K562 (cell line): Measurements from ENCODE around the gene APOC1. TPM values are rescaled to one million over a fixed set of nuclear protein-coding genes. Genes with fewer than 3 reads are reported as not detected.

Source experiments
- ATAC-seq: fragments of 200-7000 bp; cut with Tn5 transposase; 3 replicates; pipeline ENCODE4 v1.9.1; 2020; ENCODE audit warnings: moderate library complexity
- BruUV-seq: library from RNA; stranded (reverse); fragments of 400-500 nt; replicated peaks from 2 replicates; lab custom pipeline; 2021; lab: Mats Ljungman, UMichigan
- CTCF ChIA-PET: fragments of 300-600 bp; formaldehyde crosslinking; extraction: SDS; loops from one replicate; lab custom pipeline; 2021; ENCODE audit warnings: low intra/inter-chr PET ratio; lab: Yijun Ruan, JAX
- POLR2A ChIA-PET: fragments of 300-600, 350-650 bp; sonication (Branson Sonifier 250); formaldehyde crosslinking; extraction: SDS; loops from one replicate; lab custom pipeline; 2021; ENCODE audit warnings: antibody characterized with exemption, inconsistent platforms; lab: Yijun Ruan, JAX
- DNase-seq, 4 experiments: peaks; one replicate each; pipeline versions ENCODE4 v3.0.0 to v3.0.0-alpha.2; 2011 to 2018; ENCODE audit warnings: low spot score in 3 of 4, mixed read lengths in 3 of 4; ENCODE audit errors: extremely low read depth in 1 of 4
- FAIRE-seq: peaks from 2 replicates; lab custom pipeline; 2011; peaks lifted over from hg19 to GRCh38; lab: Jason Lieb, UNC
- H2AFZ ChIP-seq: 2 replicates; pipeline ENCODE4 v1.6.0; 2011; ENCODE audit warnings: low read depth, low read length, control low read depth, inconsistent platforms
- H3K27ac ChIP-seq: fragments of 200-600 bp; 3 replicates; pipeline ENCODE4 v1.8.0; 2011; ENCODE audit warnings: low read depth, mild to moderate bottlenecking, control low read depth, inconsistent platforms, low read length, moderate library complexity, mixed read lengths; ENCODE audit errors: extremely low read depth
- H3K27me3 ChIP-seq, 2 experiments: fragments of 300-600 bp in 1 of 2; 2 replicates in 1 of 2; 3 replicates in 1 of 2; pipeline versions ENCODE4 v1.6.0 to v1.8.0; 2011; ENCODE audit warnings: inconsistent platforms in 2 of 2, low read length in 2 of 2, mild to moderate bottlenecking in 1 of 2, mixed read lengths in 1 of 2, moderate library complexity in 1 of 2; ENCODE audit not compliant: control insufficient read depth in 2 of 2, insufficient read depth in 2 of 2
- H3K36me3 ChIP-seq: fragments of 300-600 bp; 3 replicates; pipeline ENCODE4 v1.8.0; 2011; ENCODE audit warnings: mild to moderate bottlenecking, low read length, inconsistent platforms; ENCODE audit not compliant: control insufficient read depth, insufficient read depth
- H3K4me1 ChIP-seq, 2 experiments: fragments of 200-600 bp in 1 of 2; replicated peaks in 1 of 2; 2 replicates in 1 of 2; 3 replicates in 1 of 2; pipeline versions ENCODE4 v1.5.1 to v1.8.0; 2011; ENCODE audit warnings: inconsistent platforms in 2 of 2, low read length in 2 of 2, mild to moderate bottlenecking in 1 of 2, mixed read lengths in 1 of 2, moderate library complexity in 1 of 2; ENCODE audit not compliant: control insufficient read depth in 2 of 2, insufficient read depth in 2 of 2
- H3K4me2 ChIP-seq: 2 replicates; pipeline ENCODE4 v1.6.1; 2011; ENCODE audit warnings: low read length, control low read depth, inconsistent platforms, mixed read lengths; ENCODE audit not compliant: insufficient read depth
- H3K4me3 ChIP-seq: fragments of 200-600 bp; sonication (generic), shearing (Covaris generic); 2 replicates; pipeline ENCODE4 v1.5.1; 2016; ENCODE audit warnings: control low read depth, inconsistent platforms
- H3K79me2 ChIP-seq: fragments of 200-600 bp; 3 replicates; pipeline ENCODE4 v1.8.0; 2011; ENCODE audit warnings: low read length, inconsistent platforms; ENCODE audit not compliant: control insufficient read depth, insufficient read depth
- H3K9ac ChIP-seq, 2 experiments: 2 replicates each; pipeline versions ENCODE4 v1.6.0 to v1.6.1; 2011; ENCODE audit warnings: low read depth in 2 of 2, low read length in 2 of 2, control low read depth in 1 of 2, inconsistent platforms in 1 of 2, mild to moderate bottlenecking in 1 of 2, mixed read lengths in 1 of 2; ENCODE audit not compliant: insufficient read depth in 1 of 2
- H3K9me1 ChIP-seq: one replicate; pipeline ENCODE4 v1.6.0; 2011; ENCODE audit warnings: inconsistent platforms, mild to moderate bottlenecking, low read length, moderate library complexity; ENCODE audit not compliant: control insufficient read depth, insufficient read depth
- H3K9me3 ChIP-seq: replicated peaks from 2 replicates; pipeline ENCODE4 v1.5.1; 2011; ENCODE audit warnings: low read depth, low read length, inconsistent platforms; ENCODE audit not compliant: control insufficient read depth, insufficient read depth
- H4K20me1 ChIP-seq: replicated peaks from 2 replicates; pipeline ENCODE4 v1.6.1; 2011; ENCODE audit warnings: low read length, inconsistent platforms, mixed read lengths; ENCODE audit not compliant: control insufficient read depth, insufficient read depth
- CBX1 ChIP-seq: sonication (generic); IDR thresholded peaks from 2 replicates; pipeline ENCODE4 v1.6.1; 2016; ENCODE audit warnings: antibody characterized with exemption, low read depth, mild to moderate bottlenecking
- EP300 ChIP-seq: IDR thresholded peaks from 2 replicates; pipeline ENCODE4 v1.6.1; 2012; ENCODE audit warnings: low read length, improper control_type of control experiment
- ETV6 ChIP-seq, 3 experiments: fragments of 150-350 bp in 1 of 3; sonication (generic) in 1 of 3; formaldehyde crosslinking in 1 of 3; IDR thresholded peaks; 2 replicates each; pipeline versions ENCODE4 v1.6.1 to v1.8.0; 2014 to 2022; ENCODE audit warnings: borderline replicate concordance in 2 of 3, low read depth in 2 of 3, antibody characterized with exemption in 1 of 3, low read length in 1 of 3, mild to moderate bottlenecking in 1 of 3, missing genetic modification reagents in 1 of 3
- FOSL1 ChIP-seq: fragments of 200-800 bp; sonication (Bioruptor generic); conservative IDR thresholded peaks from 2 replicates; pipeline ENCODE4 v1.6.1; 2016; ENCODE audit warnings: missing genetic modification characterization, missing compliant biosample characterization
- FOXP1 ChIP-seq: sonication (generic); formaldehyde crosslinking; IDR thresholded peaks from 2 replicates; pipeline ENCODE4 v1.8.0; 2022; ENCODE audit warnings: mild to moderate bottlenecking, missing genetic modification reagents
- MED1 ChIP-seq: sonication (generic); formaldehyde crosslinking; IDR thresholded peaks from 2 replicates; pipeline ENCODE4 v1.8.1; 2023; ENCODE audit warnings: missing genetic modification reagents, borderline replicate concordance
- NRF1 ChIP-seq, 2 experiments: fragments of 450-650 bp; IDR thresholded peaks in 1 of 2; conservative IDR thresholded peaks in 1 of 2; 2 replicates each; pipeline ENCODE4 v1.6.1; 2014; ENCODE audit warnings: mild to moderate bottlenecking in 2 of 2
- POLR2H ChIP-seq: IDR thresholded peaks from 2 replicates; pipeline ENCODE4 v1.6.1; 2016; ENCODE audit warnings: missing genetic modification characterization, low read depth, mild to moderate bottlenecking, control low read depth, missing compliant biosample characterization, moderate library complexity
- PREB ChIP-seq: sonication (generic); formaldehyde crosslinking; IDR thresholded peaks from 2 replicates; pipeline ENCODE4 v1.8.1; 2023; ENCODE audit warnings: mild to moderate bottlenecking, missing genetic modification reagents
- SNIP1 ChIP-seq: fragments of 450-650 bp; IDR thresholded peaks from 2 replicates; pipeline ENCODE4 v1.7.1; 2017; ENCODE audit warnings: low read depth, mild to moderate bottlenecking
- SRF ChIP-seq, 2 experiments: fragments of 250-450, 450-650 bp in 1 of 2; sonication (Bioruptor Pico) in 1 of 2; sonication (generic) in 1 of 2; formaldehyde crosslinking; IDR thresholded peaks; 2 replicates each; pipeline versions ENCODE4 v1.5.0 to v1.5.1; 2020 to 2022; ENCODE audit warnings: mild to moderate bottlenecking in 1 of 2, missing genetic modification reagents in 1 of 2
- TFAP4 ChIP-seq: sonication (generic); formaldehyde crosslinking; IDR thresholded peaks from 2 replicates; pipeline ENCODE4 v1.8.0; 2022; ENCODE audit warnings: missing genetic modification reagents, mild to moderate bottlenecking, moderate library complexity, borderline replicate concordance
- WHSC1 ChIP-seq: IDR thresholded peaks from one replicate; pipeline ENCODE4 v1.6.1; 2012; ENCODE audit warnings: low read length, control low read depth, inconsistent platforms
- ZKSCAN8 ChIP-seq: fragments of 200-800 bp; sonication (Bioruptor generic); IDR thresholded peaks from 2 replicates; pipeline ENCODE4 v1.6.1; 2016; ENCODE audit warnings: missing genetic modification characterization, missing compliant biosample characterization
- ZNF124 ChIP-seq: sonication (generic); formaldehyde crosslinking; IDR thresholded peaks from 2 replicates; pipeline ENCODE4 v1.8.1; 2022; ENCODE audit warnings: missing genetic modification reagents
- ZNF316 ChIP-seq: fragments of 450-650 bp; IDR thresholded peaks from 2 replicates; pipeline ENCODE4 v1.6.1; 2016
- ZNF324 ChIP-seq: fragments of 250-450 bp; sonication (Bioruptor Pico); IDR thresholded peaks from 2 replicates; pipeline ENCODE4 v1.4.0; 2020; ENCODE audit warnings: mild to moderate bottlenecking
- ZNF507 ChIP-seq: conservative IDR thresholded peaks from 2 replicates; pipeline ENCODE4 v1.6.1; 2017; ENCODE audit warnings: missing genetic modification characterization, missing compliant biosample characterization
- ZNF696 ChIP-seq: fragments of 250-450 bp; sonication (Bioruptor Pico); conservative IDR thresholded peaks from 2 replicates; pipeline ENCODE4 v1.4.0; 2020; ENCODE audit warnings: mild to moderate bottlenecking, moderate library complexity
- ZNF75A ChIP-seq: fragments of 450-650 bp; formaldehyde crosslinking; IDR thresholded peaks from 2 replicates; pipeline ENCODE4 v1.4.0; 2020; ENCODE audit warnings: mild to moderate bottlenecking
- WGBS: fragments of 100-300 bp; shearing (Covaris generic); methylation state at CpG from one replicate; pipeline ENCODE4 v1.1.6; 2016; ENCODE audit warnings: low coverage, mixed read lengths; ENCODE audit not compliant: insufficient coverage; ENCODE audit errors: missing lambda C conversion rate; 5-methylcytosine and 5-hydroxymethylcytosine counted together
- in situ Hi-C: fragments of 300-500 bp; cut with MboI; formaldehyde crosslinking; loops from 4 replicates; pipeline ENCODE4 v1.15.0; 2018; ENCODE audit warnings: inconsistent platforms, mixed read lengths
- intact Hi-C: fragments of 100-400 bp; cut with micrococcal nuclease; formaldehyde crosslinking; loops from 2 replicates; pipeline ENCODE4 v1.14.2; 2022
- polyA plus RNA-seq, 8 experiments: library from polyadenylated mRNA; depleted of rRNA in 4 of 8; stranded (reverse) in 5 of 8; unstranded in 3 of 8; fragments of >200 nt; fragmentation: Nextera tagmentation in 2 of 8; fragmentation: Illumina TruSeq in 1 of 8; extraction: Ambion mirVana in 2 of 8; extraction: Trizol in 1 of 8; gene quantifications; 2 replicates each; pipeline versions ENCODE4 v1.2.1 to v1.2.3, GENCODE V29; 2011 to 2014; ENCODE audit warnings: inconsistent platforms in 1 of 8, missing spikeins in 1 of 8
- total RNA-seq, 7 experiments: library from RNA; depleted of rRNA in 6 of 7; stranded (reverse); fragments of >200 nt in 6 of 7; fragmentation: Illumina TruSeq in 2 of 7; extraction: Trizol in 2 of 7; gene quantifications; 2 replicates each; pipeline versions ENCODE4 v1.2.1 to v1.2.3, GENCODE V29; 2011 to 2021; ENCODE audit warnings: low replicate concordance in 1 of 7

Gene APOC1
- total and polyA plus RNA-seq, 9 of the 15 experiments (the other 6 are each of a cell fraction or from before 2014, with no cell fraction given): 115 to 408 (median 220) TPM

- H2AFZ ChIP-seq: no peak overlapping the region
- H3K4me2 ChIP-seq: no peak overlapping the region
- H3K9me3 ChIP-seq: no peaks in the 10 kb centered on the region
- whole genome bisulfite sequencing: 100% methylated on average over 1 of the region's 5 CpGs
- no peak for TF ChIP-seq ZNF316
- no peak for TF ChIP-seq SNIP1
- no peak for TF ChIP-seq ETV6 (IDR thresholded peaks at IDR 0.05; ENCODE audit: borderline replicate concordance in 1 of 2, low read depth in 2 of 2, low read length in 1 of 2)
- TF ChIP-seq ETV6 (CRISPR knock-in tag; IDR thresholded peaks at IDR 0.05; ENCODE audit: borderline replicate concordance): no peak
- TF ChIP-seq CBX1: no peak
- no peak for TF ChIP-seq ZNF696 (CRISPR knock-in tag)
- TF ChIP-seq PREB (CRISPR knock-in tag): no peak
- no peak for TF ChIP-seq MED1 (CRISPR knock-in tag)
- TF ChIP-seq NRF1 (conservative IDR thresholded peaks at IDR 0.05 in 1 of 2, IDR thresholded peaks at IDR 0.05 in 1 of 2): no peak
- no peak for TF ChIP-seq FOXP1 (CRISPR knock-in tag)
- no peak for TF ChIP-seq SRF (CRISPR knock-in tag; IDR thresholded peaks at IDR 0.05)
- no peak for TF ChIP-seq ZNF75A
- TF ChIP-seq POLR2H (tag): no peak
- TF ChIP-seq ZNF324 (CRISPR knock-in tag): no peak
- TF ChIP-seq FOSL1 (tag): no peak
- TF ChIP-seq TFAP4 (CRISPR knock-in tag): no peak
- no peak for TF ChIP-seq WHSC1
- no peak for TF ChIP-seq ZKSCAN8 (CRISPR knock-in tag)
- no peak for TF ChIP-seq ZNF507 (tag)
- TF ChIP-seq EP300: no peak
- no peak for TF ChIP-seq ZNF124 (CRISPR knock-in tag)
- H3K27ac ChIP-seq: no peak overlapping the region
- ChIA-PET CTCF (interaction anchor here (0.6 kb wide), 2 partner anchors 46 to 144 kb away, joined by 3 read pairs; no protein-coding TSS in a partner anchor), POLR2A (interaction anchor here (1.0 kb wide), 1 partner anchor 34 kb away, joined by 3 read pairs; the partner anchor contains the start of gene APOC1)
- in situ Hi-C loops (no loop called here), intact Hi-C loops (no loop called here)
- peaks cover 3% of the 10 kb centered on the region; the same call in 2 of the 3 replicates for H3K79me2 ChIP-seq
- peak overlapping the region in 1 of 2 experiments; percentile 55; a peak in 1 of 4 replicates for H3K9ac ChIP-seq
- no peak for DNase-seq
- FAIRE-seq: no peak
- H3K4me1 ChIP-seq: peaks cover 9 to 33% of the 10 kb centered on the region in 2 experiments; a peak in 4 of 5 replicates
- BruUV-seq: no TSS peak
- H4K20me1 ChIP-seq: no peaks in the 10 kb centered on the region
- no peaks in the 10 kb centered on the region for H3K27me3 ChIP-seq
- H3K36me3 ChIP-seq: no peaks in the 10 kb centered on the region
- ATAC-seq: no peak
- H3K4me3 ChIP-seq: no peak overlapping the region
- H3K9me1 ChIP-seq: no peaks in the 10 kb centered on the region
Observed at GRCh38 chr19:44948763-44949374, 34.5 kb downstream of the APOC1 start.
